ENCODE measurements around the gene HIBADH. TPM values are rescaled to one million over a fixed set of nuclear protein-coding genes. Genes with fewer than 3 reads are reported as not detected.
"Not testable (repeated sequence)": the region's sequence is repeated elsewhere in the genome, so short reads cannot be mapped to it uniquely, and the experiment has no call there.

Gene HIBADH
- total RNA-seq, 4 donors from 2014 or later, result 49.3 to 70.9 (median 58.9) TPM

- Histone ChIP-seq H3K27me3 (no peaks in the 10 kb centered on the region), H3K9me3 (no peaks in the 10 kb centered on the region), H3K36me3 (peaks cover 0 to 20% of the 10 kb centered on the region in 2 donors), H3K4me3 (no peak overlapping the region), H3K27ac (no peak overlapping the region), H3K4me1 (peaks cover 0 to 4% (median 0%) of the 10 kb centered on the region in 3 donors)
- TF ChIP-seq POLR2A (IDR thresholded peaks at IDR 0.05) (no peak), EP300 (IDR thresholded peaks at IDR 0.05) (no peak), POLR2AphosphoS5 (IDR thresholded peaks at IDR 0.05) (no peak)
- TF ChIP-seq, protein P1, sequence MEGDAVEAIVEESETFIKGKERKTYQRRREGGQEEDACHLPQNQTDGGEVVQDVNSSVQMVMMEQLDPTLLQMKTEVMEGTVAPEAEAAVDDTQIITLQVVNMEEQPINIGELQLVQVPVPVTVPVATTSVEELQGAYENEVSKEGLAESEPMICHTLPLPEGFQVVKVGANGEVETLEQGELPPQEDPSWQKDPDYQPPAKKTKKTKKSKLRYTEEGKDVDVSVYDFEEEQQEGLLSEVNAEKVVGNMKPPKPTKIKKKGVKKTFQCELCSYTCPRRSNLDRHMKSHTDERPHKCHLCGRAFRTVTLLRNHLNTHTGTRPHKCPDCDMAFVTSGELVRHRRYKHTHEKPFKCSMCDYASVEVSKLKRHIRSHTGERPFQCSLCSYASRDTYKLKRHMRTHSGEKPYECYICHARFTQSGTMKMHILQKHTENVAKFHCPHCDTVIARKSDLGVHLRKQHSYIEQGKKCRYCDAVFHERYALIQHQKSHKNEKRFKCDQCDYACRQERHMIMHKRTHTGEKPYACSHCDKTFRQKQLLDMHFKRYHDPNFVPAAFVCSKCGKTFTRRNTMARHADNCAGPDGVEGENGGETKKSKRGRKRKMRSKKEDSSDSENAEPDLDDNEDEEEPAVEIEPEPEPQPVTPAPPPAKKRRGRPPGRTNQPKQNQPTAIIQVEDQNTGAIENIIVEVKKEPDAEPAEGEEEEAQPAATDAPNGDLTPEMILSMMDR (IDR thresholded peaks at IDR 0.05), result no peak
- no peak for ATAC-seq
- 88 to 100% methylated on average over 2 of the region's 2 CpGs for whole genome bisulfite sequencing, 2 donors (ENCODE audit: low coverage in 1 of 2)
Measured at GRCh38 chr7:27642271-27642670, 20.4 kb downstream of the HIBADH start.

DNA sequence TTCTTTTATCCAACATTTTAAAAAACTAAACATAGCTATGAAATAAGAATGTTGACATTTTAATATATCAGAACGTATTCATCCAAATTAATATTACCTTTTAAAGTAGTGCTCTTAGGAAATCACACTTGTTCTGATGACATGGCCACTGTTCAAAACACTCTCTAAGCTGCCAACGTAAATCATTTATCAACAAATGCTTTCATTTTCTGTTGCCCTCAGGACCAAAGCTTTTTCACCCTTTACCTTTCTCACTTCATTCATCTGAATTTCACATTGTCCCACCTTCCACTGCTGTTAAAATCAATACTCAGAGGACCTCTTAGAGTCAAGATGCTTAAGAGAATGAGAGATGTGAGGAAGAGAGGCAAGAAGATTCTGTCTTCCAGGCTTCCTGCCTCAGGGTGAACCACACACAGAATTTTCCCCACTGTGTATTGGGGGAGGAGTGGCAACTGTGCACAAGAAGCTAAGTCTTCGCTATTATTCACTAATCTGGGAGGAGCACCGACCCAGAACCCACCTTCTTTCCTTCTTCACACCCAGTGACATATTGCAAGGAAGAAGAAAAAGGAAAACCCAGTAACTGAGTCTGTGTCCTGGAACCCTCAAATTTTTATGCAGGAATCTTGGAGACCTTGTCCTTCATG, 21.0 kb downstream of the HIBADH start:
- Histone ChIP-seq H3K27me3 (no peaks in the 10 kb centered on the region), H3K4me1 (peaks cover 0 to 9% (median 0%) of the 10 kb centered on the region in 3 donors), H3K36me3 (peaks cover 0 to 15% of the 10 kb centered on the region in 2 donors), H3K9me3 (no peaks in the 10 kb centered on the region), H3K4me3 (no peak overlapping the region), H3K27ac (no peak overlapping the region)
- TF ChIP-seq POLR2A (IDR thresholded peaks at IDR 0.05) (no peak), POLR2AphosphoS5 (IDR thresholded peaks at IDR 0.05) (no peak), EP300 (IDR thresholded peaks at IDR 0.05) (no peak)
- TF ChIP-seq, protein P1 (IDR thresholded peaks at IDR 0.05), result no peak
- no peak for ATAC-seq
- WGBS, 2 donors (ENCODE audit: low coverage in 1 of 2), result 51 to 63% methylated on average over 2 to 4 of the region's 4 CpGs

- Histone ChIP-seq H3K9me3 (no peaks in the 10 kb centered on the region), H3K27ac (no peak overlapping the region), H3K4me3 (no peak overlapping the region), H3K36me3 (peaks cover 0 to 11% of the 10 kb centered on the region in 2 donors), H3K27me3 (no peaks in the 10 kb centered on the region), H3K4me1 (peaks cover 0 to 15% (median 0%) of the 10 kb centered on the region in 3 donors)
- WGBS, 2 donors (ENCODE audit: low coverage in 1 of 2), result 43 to 46% methylated on average over 4 to 5 of the region's 5 CpGs
- no peak for ATAC-seq
- TF ChIP-seq, protein P1 (IDR thresholded peaks at IDR 0.05), result no peak
- TF ChIP-seq POLR2AphosphoS5 (IDR thresholded peaks at IDR 0.05) (no peak), EP300 (IDR thresholded peaks at IDR 0.05) (no peak), POLR2A (IDR thresholded peaks at IDR 0.05) (no peak)
Measured at GRCh38 chr7:27640884-27641574, 21.7 kb downstream of the HIBADH start.

DNA sequence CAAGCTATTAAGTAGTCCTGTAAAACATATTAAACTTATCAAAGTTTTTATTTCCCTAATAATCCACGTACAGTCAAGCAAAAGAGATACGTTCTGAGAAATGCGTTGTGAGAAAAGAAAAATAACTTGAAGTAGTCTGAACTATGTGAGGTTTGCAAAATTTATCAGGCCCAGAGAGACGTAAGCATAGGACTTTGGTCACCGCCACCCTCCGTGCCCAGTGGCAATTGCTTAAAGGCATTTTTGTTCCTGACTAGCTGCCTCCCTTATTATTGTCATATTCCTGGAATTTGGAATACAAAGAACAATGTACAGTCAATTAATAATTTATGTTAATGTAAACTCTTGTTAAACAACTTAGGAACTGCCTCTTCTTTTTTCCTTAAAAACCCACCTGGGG, 22.8 kb downstream of the HIBADH start:
- ATAC-seq, result no peak
- WGBS, 2 donors (ENCODE audit: low coverage in 1 of 2), result 97% methylated on average over 6 of the region's 6 CpGs
- TF ChIP-seq POLR2A (IDR thresholded peaks at IDR 0.05) (no peak), POLR2AphosphoS5 (IDR thresholded peaks at IDR 0.05) (no peak), EP300 (IDR thresholded peaks at IDR 0.05) (no peak)
- TF ChIP-seq, protein P1 (IDR thresholded peaks at IDR 0.05), result no peak

DNA sequence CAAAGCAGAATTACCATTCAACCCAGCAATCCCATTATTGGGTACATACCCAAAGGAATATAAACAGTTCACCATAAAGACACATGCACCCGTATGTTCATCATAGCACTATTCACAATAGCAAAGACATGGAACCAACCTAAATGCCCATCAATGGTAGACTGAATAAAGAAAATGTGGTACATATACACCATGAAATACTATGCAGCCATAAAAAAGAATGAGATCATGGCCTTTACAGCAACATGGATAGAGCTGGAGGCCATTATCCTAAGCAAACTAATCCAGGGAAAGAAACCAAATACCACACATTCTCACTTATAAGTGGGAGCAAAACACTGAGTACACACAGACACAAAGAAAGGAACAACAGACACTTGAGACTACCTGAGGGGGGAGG, 23.6 kb downstream of the HIBADH start:
- WGBS, 2 donors (ENCODE audit: low coverage in 1 of 2), result 89 to 100% methylated on average over 1 of the region's 1 CpG
- not testable (repeated sequence) for ATAC-seq, H3K27ac ChIP-seq, H3K9me3 ChIP-seq, H3K27me3 ChIP-seq, H3K4me3 ChIP-seq
- peaks cover 0 to 15% of the 10 kb centered on the region in 2 donors for H3K36me3 ChIP-seq
- H3K4me1 ChIP-seq, result peaks cover 0 to 26% (median 2%) of the 10 kb centered on the region in 3 donors

More for the DNA sequence above, 22.8 kb downstream of the HIBADH start:
- H3K4me1 ChIP-seq, result peaks cover 0 to 19% (median 2%) of the 10 kb centered on the region in 3 donors
- no peaks in the 10 kb centered on the region for H3K9me3 ChIP-seq
- H3K27me3 ChIP-seq, result no peaks in the 10 kb centered on the region
- no peak overlapping the region for H3K4me3 ChIP-seq
- peaks cover 0 to 11% of the 10 kb centered on the region in 2 donors for H3K36me3 ChIP-seq
- H3K27ac ChIP-seq, result no peak overlapping the region
